SKM-1 (cell line): ENCODE results near the gene EBPL.
A peak's percentile ranks its signal among the peaks of the same experiment; 100 is the strongest.

Source experiments
- DNase-seq: peaks from one replicate; lab custom pipeline; 2025; ENCODE audit not compliant: unreplicated experiment; lab: John Stamatoyannopoulos, UW

The EBPL gene

DNA sequence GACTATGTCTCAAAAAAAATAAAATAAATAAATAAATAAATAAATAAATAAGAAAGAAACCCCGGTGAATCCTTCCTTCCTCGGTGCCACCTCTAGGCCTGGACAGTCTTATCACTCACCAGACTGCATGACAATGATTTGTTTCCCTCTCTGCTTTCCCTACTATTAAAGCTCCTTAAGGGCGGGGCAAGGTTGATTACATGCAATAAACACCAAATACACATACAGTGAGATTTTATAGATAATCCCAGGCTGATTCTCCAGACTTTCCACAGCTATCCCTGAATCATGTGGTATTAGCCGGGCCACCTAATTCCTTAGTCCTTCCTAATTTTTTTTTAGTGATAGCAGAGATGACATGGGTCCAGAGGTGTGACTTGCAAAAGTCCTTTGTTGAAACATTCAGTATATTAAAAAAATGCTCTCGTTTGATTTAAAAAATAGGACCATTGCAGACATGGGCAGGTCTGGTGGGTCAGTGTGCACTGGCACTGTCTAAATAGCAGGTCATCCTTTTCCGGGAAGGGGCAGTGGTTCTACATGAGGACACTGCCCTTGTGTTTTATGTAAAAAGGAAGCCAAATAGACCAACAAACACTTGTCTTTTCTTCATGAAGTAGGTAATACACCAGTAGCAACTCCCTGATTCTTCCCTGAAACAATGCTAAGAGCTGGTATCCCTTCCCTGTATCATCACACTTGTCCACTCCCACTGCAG is 14.5 kb downstream of the EBPL start:
- DNase-seq, result no peak

DNA sequence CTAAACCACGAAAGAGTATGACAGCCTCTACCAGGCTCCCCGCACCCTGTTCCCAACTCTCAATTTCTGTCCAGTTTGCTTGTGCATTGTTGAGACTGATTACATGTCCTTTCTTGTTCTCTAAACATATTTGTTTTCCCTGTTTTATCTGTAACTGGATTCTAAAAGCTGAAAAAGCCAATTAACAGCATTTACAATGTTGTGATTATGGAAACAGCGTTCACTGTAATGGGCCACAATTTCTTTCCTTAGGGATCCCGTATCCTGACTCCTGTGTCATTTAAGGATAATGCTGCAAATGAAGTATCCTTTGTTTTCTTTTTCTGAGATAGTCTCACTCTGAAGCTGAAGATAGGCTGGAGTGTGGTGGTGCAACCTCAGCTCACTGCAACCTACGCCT is 20.5 kb downstream of the EBPL start:
- DNase-seq, result no peak

GRCh38 chr13:49669735-49670309 is 21.5 kb downstream of the EBPL start:
- no peak for DNase-seq

- no peak for DNase-seq
Measured at GRCh38 chr13:49667773-49668172, 23.5 kb downstream of the EBPL start.

DNA sequence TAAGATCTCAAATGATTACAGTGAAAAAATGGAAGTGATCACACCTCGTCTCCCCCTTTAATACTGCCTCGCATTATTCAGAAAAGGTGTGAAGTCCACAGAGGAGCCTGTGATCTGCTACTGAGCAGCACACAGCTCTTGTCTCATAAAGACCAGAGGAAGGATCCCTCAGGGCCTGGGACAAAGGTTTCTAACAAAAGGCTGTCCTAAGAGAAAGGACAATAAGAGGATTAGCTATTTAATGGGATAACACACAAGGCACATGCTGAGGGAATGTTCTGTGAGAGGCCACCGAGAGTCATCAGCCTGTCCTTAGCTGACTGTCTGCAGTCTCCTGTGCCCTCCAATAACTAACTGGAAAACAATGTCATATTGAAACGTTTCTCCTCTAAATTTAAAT is 26.7 kb downstream of the EBPL start:
- no peak for DNase-seq

DNA sequence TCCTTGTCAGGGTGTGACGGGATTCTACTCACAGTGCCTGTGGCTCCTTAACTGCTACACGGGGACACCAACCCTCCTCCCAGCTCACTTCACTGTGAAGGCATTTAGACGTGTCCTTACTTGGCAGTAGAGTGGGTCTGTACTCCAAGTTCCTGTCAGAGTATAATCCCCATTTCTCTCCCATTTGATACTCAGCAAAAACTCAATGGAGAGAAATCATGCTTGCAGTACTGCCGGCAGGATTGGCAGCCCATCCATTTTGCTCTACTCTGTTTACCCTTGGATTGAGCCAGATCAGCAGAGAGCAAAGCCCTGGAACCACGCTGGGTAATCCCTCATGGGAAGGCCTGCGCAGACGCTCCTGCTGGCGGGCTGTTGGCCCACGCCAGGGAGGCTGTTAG is 34.0 kb downstream of the EBPL start:
- DNase-seq, result no peak

DNA sequence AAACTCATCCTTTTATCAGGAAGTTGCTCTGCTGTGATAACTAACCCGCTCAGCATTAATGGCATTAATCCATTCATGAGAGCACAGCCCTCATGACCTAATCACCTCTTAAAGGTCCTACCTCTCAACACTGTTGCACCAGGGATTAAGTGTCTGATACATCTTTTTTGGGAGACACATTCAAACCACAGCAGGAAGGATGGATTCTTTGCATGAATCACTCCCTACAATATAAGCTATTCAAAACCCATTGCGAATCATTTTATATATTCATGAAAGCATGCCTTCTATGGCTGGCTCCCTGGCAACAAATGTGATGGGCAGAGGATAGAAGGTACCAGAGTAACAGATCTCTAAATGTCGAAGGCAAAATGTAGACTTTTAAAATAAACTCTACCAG is 35.4 kb downstream of the EBPL start:
- DNase-seq, result no peak

DNA sequence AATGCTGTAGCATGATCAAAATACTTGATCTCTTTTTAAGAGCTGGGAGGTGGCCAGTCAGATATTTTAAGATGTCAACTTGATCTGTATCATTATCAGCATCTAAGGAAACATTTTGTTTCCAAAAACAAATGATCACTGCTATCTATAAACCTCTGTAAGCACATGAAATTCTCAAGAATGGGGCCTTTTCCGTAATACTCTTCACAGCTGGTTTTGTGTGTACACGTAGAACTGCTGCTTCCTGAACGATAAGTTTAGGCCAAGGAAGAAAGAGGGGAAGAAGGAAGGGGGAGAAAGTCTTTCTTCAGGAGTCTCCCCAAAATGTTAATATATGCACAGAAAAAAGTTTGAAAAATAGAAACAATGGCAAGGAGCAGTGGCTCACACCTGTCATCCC is 37.3 kb downstream of the EBPL start:
- DNase-seq, result no peak

- no peak for DNase-seq
Measured at GRCh38 chr13:49653478-49653877, 37.8 kb downstream of the EBPL start.

- no peak for DNase-seq
Measured at GRCh38 chr13:49652355-49653305, 38.7 kb downstream of the EBPL start.

DNA sequence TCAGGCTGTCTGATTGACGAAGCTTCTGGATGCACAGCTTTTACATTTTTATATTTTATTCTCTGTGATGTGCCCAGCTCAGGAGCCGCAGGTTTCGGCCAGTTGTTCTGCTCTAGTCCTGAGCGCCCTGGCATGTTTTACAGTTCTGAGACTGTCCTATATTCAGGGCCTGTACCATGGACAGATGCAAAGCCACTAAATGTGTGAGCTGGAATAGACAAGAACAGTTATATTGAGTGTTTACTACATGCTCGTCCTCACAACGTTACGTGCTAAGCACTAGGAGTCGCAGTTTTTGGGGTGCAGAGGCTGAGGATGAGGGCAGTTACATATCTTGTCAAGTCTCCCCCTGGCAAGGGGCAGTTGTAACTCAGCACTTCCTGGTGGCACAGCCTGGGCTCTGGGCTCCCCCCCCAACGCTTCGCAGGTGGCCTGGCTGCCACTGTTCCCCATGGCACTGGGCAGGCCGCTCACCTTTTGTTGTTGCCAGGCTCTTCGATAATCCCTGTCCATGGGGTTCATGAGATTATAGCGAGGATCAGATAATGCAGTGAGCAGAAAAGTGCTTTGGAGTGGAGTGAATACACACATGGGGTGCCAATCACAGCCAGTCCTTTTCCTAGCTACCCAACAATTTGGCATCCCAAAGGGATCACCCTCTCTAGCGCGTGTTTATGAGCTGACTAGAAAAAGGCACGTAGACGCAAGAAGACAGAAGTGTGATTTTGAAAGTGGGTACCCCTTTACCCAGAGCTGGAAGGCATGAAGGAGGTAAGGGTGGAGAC is 39.5 kb downstream of the EBPL start:
- no peak for DNase-seq

- no peak for DNase-seq
Measured at GRCh38 chr13:49649963-49650312, 41.3 kb downstream of the EBPL start.

DNA sequence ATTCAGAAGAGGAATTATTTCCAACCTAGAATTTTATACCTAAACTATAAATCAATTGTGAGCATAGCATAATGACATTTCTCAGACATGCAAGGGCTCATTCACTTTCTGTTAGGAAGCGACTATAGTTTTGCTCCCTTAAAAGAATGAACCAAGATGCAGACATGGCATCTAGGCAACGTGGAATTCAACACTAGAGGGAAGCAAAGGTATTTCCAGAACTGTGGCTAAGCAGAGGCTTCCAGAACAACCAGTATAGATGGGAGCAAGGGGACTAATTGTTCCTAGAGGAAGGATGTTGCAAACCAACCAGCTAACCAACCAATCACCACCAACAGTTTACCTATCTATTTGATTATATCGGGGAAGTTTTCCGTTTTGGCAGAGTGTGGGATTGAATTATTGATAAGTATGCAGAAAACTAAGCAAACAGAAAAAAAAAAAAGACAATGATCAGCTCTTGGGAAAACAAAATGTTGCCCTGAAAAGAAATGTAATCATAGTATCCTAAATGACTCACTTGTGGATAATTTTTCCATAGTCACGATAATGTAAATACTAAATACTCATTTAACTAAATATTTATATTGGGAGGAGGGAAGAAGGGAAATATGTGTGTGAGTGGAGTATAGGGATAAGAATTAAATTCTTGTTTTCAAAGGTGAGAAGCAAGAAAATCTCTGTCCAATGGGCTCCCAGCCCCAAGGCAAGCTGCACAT is 41.9 kb downstream of the EBPL start:
- DNase-seq, result no peak

DNA sequence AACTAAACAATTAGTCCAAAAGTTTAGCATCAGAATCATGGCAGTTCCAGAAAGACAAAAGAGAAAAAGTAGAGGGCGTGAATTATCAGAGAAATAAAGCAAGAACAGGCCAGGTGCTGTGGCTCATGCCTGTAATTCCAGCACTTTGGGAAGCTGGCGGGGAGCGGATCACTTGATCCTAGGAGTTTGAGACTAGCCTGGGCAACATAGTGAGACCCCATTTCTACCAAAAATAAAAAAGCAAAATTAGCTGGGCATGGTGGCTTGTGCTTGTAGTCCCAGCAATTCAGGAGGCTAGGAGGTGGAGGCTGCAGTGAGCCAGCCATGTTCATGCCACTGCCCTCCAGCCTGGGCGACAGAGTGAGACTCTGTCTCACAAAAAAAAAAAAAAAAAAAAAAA is 44.6 kb downstream of the EBPL start:
- DNase-seq, result no peak

DNA sequence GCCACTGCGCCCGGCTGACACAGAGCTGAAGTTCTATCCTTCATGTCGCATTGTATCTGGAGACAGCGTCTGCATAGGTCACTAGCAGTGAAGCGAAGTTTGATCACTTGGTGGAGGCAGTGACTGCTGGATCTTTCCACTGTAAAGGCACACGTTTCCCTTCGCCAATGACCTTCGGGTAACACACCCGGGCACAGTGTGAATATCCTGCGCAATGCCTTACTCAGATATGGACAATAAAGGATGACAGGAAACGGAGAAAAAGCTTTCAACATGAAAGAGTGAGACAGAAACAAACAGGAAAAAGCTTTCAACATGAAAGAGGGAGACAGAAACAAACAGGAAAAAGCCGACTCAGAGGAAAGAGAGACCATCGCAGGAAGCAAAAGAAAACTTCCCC is 45.8 kb downstream of the EBPL start:
- no peak for DNase-seq

GRCh38 chr13:49643035-49643646 is 48.1 kb downstream of the EBPL start:
- DNase-seq, result peak; percentile 46

DNA sequence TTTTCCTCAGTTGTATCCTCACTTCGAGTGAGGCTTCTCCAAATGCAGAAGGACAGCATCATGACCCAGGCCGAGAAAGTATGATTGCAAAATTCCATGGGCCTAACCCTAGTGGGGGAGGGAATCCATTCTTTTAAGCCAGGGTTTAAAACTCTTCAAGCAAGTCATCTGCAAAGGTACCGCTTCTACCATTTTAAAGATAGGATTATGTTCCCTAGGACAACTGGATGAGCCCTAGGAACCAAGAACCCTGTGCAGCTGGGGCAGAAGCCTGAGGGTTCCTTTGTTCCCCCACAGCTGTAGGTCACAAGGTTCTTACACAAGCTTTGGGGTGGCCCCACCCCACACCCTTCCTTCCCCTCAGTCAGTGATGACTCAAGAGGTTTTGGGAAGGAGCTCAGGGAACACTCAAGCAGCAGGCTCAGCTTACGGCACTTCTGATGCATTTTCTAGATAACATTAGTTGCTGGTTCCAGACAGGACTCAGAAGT is 49.4 kb downstream of the EBPL start:
- peak; percentile 85 for DNase-seq

DNA sequence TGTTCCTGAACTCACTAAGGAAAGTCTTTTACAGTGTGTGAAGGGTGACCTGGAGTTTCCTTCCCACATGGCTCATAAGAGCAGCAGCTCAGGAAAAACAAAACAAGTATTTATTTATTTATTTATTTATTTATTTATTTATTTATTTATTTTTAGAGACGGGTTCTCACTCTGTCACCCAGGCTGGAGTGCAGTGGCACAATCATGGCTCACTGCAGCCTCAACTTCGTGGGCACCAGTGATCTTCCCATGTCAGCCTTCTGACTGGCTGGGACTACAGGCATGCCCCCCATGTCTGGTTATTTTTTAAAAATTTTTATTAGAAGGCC is 52.6 kb downstream of the EBPL start:
- DNase-seq, result no peak

- DNase-seq, result no peak
Measured at GRCh38 chr13:49638030-49638743, 53.1 kb downstream of the EBPL start.

- no peak for DNase-seq
Measured at GRCh38 chr13:49636705-49637104, 54.6 kb downstream of the EBPL start.
